ENCODE data around the gene HIP1.

The HIP1 gene

GRCh38 chr7:75485355-75485978 lies 253.3 kb downstream of the HIP1 start:
- peak; percentile 60 for DNase-seq
